WTC11 (cell line): ENCODE data around the gene MIPOL1. TPM values are rescaled to one million over a fixed set of nuclear protein-coding genes. Genes with fewer than 3 reads are reported as not detected.

Experiments used
- ATF1 ChIP-seq: sonication (generic); formaldehyde crosslinking; IDR thresholded peaks from 2 replicates; pipeline ENCODE4 v1.8.1; 2023; ENCODE audit warnings: mild to moderate bottlenecking, moderate library complexity, missing genetic modification reagents
- ATF3 ChIP-seq: sonication (generic); formaldehyde crosslinking; conservative IDR thresholded peaks from 2 replicates; pipeline ENCODE4 v1.8.1; 2022; ENCODE audit warnings: mild to moderate bottlenecking, missing genetic modification reagents
- E2F5 ChIP-seq: sonication (generic); formaldehyde crosslinking; IDR thresholded peaks from 2 replicates; pipeline ENCODE4 v1.8.1; 2022; ENCODE audit warnings: mild to moderate bottlenecking, moderate library complexity, missing genetic modification reagents
- ELF4 ChIP-seq: sonication (generic); formaldehyde crosslinking; IDR thresholded peaks from 2 replicates; pipeline ENCODE4 v1.8.1; 2022; ENCODE audit warnings: low read depth, mild to moderate bottlenecking, moderate library complexity, missing genetic modification reagents
- ERG ChIP-seq: fragments of 250-450 bp; sonication (Bioruptor Pico); IDR thresholded peaks from 2 replicates; pipeline ENCODE4 v1.8.0; 2021; ENCODE audit warnings: mild to moderate bottlenecking
- FOXP1 ChIP-seq: sonication (generic); formaldehyde crosslinking; IDR thresholded peaks from 2 replicates; pipeline ENCODE4 v1.8.0; 2022; ENCODE audit warnings: missing genetic modification reagents, mild to moderate bottlenecking, moderate library complexity, borderline replicate concordance
- FOXP4 ChIP-seq: sonication (generic); formaldehyde crosslinking; IDR thresholded peaks from 2 replicates; pipeline ENCODE4 v1.8.0; 2022; ENCODE audit warnings: mild to moderate bottlenecking, missing genetic modification reagents
- MAX ChIP-seq: sonication (generic); formaldehyde crosslinking; IDR thresholded peaks from 2 replicates; pipeline ENCODE4 v1.8.0; 2022; ENCODE audit warnings: mild to moderate bottlenecking, missing genetic modification reagents
- NFATC4 ChIP-seq: fragments of 250-450 bp; sonication (Bioruptor Pico); IDR thresholded peaks from 2 replicates; pipeline ENCODE4 v1.9.0; 2021; ENCODE audit warnings: mild to moderate bottlenecking
- PREB ChIP-seq: sonication (generic); formaldehyde crosslinking; IDR thresholded peaks from 2 replicates; pipeline ENCODE4 v1.8.1; 2022; ENCODE audit warnings: mild to moderate bottlenecking, missing genetic modification reagents, moderate library complexity, borderline replicate concordance
- STAT6 ChIP-seq: sonication (generic); formaldehyde crosslinking; conservative IDR thresholded peaks from 2 replicates; pipeline ENCODE4 v1.8.1; 2023; ENCODE audit warnings: mild to moderate bottlenecking, low read depth, missing genetic modification reagents, moderate library complexity
- TEAD4 ChIP-seq: sonication (generic); formaldehyde crosslinking; IDR thresholded peaks from 2 replicates; pipeline ENCODE4 v1.8.0; 2022; ENCODE audit warnings: mild to moderate bottlenecking, missing genetic modification reagents
- TP53 ChIP-seq: sonication (generic); formaldehyde crosslinking; IDR thresholded peaks from 2 replicates; pipeline ENCODE4 v1.8.1; 2023; ENCODE audit warnings: mild to moderate bottlenecking, missing genetic modification reagents
- USF2 ChIP-seq: sonication (generic); formaldehyde crosslinking; IDR thresholded peaks from 2 replicates; pipeline ENCODE4 v1.8.1; 2023; ENCODE audit warnings: mild to moderate bottlenecking, missing genetic modification reagents, moderate library complexity
- ZBTB43 ChIP-seq: sonication (generic); formaldehyde crosslinking; IDR thresholded peaks from 2 replicates; pipeline ENCODE4 v1.8.1; 2023; ENCODE audit warnings: mild to moderate bottlenecking, missing genetic modification reagents
- ZNF232 ChIP-seq: sonication (generic); formaldehyde crosslinking; IDR thresholded peaks from 2 replicates; pipeline ENCODE4 v1.8.0; 2022; ENCODE audit warnings: mild to moderate bottlenecking, missing genetic modification reagents
- ZNF281 ChIP-seq: sonication (generic); formaldehyde crosslinking; IDR thresholded peaks from 2 replicates; pipeline ENCODE4 v1.8.0; 2023; ENCODE audit warnings: mild to moderate bottlenecking, missing genetic modification reagents
- ZNF416 ChIP-seq: fragments of 250-450 bp; sonication (Bioruptor Pico); IDR thresholded peaks from 2 replicates; pipeline ENCODE4 v1.9.0; 2021; ENCODE audit warnings: mild to moderate bottlenecking, inconsistent platforms
- ZNF425 ChIP-seq: fragments of 250-450 bp; sonication (Bioruptor Pico); conservative IDR thresholded peaks from 2 replicates; pipeline ENCODE4 v1.9.0; 2021; ENCODE audit warnings: mild to moderate bottlenecking
- ZNF671 ChIP-seq: fragments of 250-450 bp; sonication (Bioruptor Pico); IDR thresholded peaks from 2 replicates; pipeline ENCODE4 v1.8.0; 2021; ENCODE audit warnings: mild to moderate bottlenecking
- total RNA-seq: library from RNA; stranded (reverse); gene quantifications from 3 replicates; pipeline ENCODE4 v1.2.3, GENCODE V29; 2021

Gene MIPOL1
- total RNA-seq, 1 experiment from 2014 or later = 13.1 TPM

- TF ChIP-seq ZBTB43 (CRISPR knock-in tag) (peak; percentile 76; the same call in 1 of the 2 replicates), ELF4 (CRISPR knock-in tag) (0 out of 2 replicates have a peak, but pooled peaks have one; percentile 34), TEAD4 (0 out of 2 replicates have a peak, but pooled peaks have one; percentile 52), ERG (CRISPR knock-in tag) (peak; percentile 80), ZNF416 (CRISPR knock-in tag) (0 out of 2 replicates have a peak, but pooled peaks have one; percentile 64), NFATC4 (CRISPR knock-in tag) (no peak), FOXP1 (CRISPR knock-in tag) (peak; percentile 85; the same call in 1 of the 2 replicates), FOXP4 (CRISPR knock-in tag) (peak; percentile 25; the same call in 1 of the 2 replicates), ATF1 (CRISPR knock-in tag) (no peak), E2F5 (CRISPR knock-in tag) (peak; percentile 54; the same call in 1 of the 2 replicates), TP53 (CRISPR knock-in tag) (peak; percentile 82; the same call in 1 of the 2 replicates), ZNF425 (CRISPR knock-in tag) (no peak), ZNF671 (CRISPR knock-in tag) (no peak), USF2 (CRISPR knock-in tag) (no peak; the same call in 1 of the 2 replicates), ATF3 (CRISPR knock-in tag) (no peak), MAX (CRISPR knock-in tag) (peak; percentile 93), ZNF232 (CRISPR knock-in tag) (peak; percentile 54), STAT6 (no peak), ZNF281 (CRISPR knock-in tag) (no peak), PREB (CRISPR knock-in tag) (peak; percentile 86; the same call in 1 of the 2 replicates)
Observed at GRCh38 chr14:37172024-37172869, 25.5 kb upstream of the MIPOL1 start, which contains the start of gene SLC25A21 (continued).
